Kidney (tissue), 14 donors: ENCODE data around the gene ELAVL2. TPM values are rescaled to one million over a fixed set of nuclear protein-coding genes. Genes with fewer than 3 reads are reported as not detected.

Experiments
- DNase-seq, 5 donors: peaks; one replicate each; pipeline ENCODE4 v3.0.0-alpha.2; 2013 to 2020
- FAIRE-seq: peaks from 2 replicates; lab custom pipeline; 2012; peaks lifted over from hg19 to GRCh38; lab: Jason Lieb, UNC
- H3K27ac ChIP-seq, 2 donors: one replicate each; pipeline ENCODE4 v1.7.0; 2013; ENCODE audit warnings: low read depth in 2 of 2, low read length in 2 of 2, inconsistent platforms in 1 of 2
- H3K27me3 ChIP-seq: one replicate; pipeline ENCODE4 v1.7.1; 2013; ENCODE audit warnings: low read length, inconsistent platforms; ENCODE audit not compliant: control insufficient read depth, insufficient read depth
- H3K36me3 ChIP-seq, 3 donors: one replicate each; pipeline versions ENCODE4 v1.7.0 to v1.7.1; 2013; ENCODE audit warnings: low read length in 3 of 3, control low read depth in 1 of 3, inconsistent platforms in 1 of 3; ENCODE audit not compliant: insufficient read depth in 3 of 3, control insufficient read depth in 2 of 3
- H3K4me1 ChIP-seq, 3 donors: one replicate each; pipeline versions ENCODE4 v1.7.0 to v1.7.1; 2013; ENCODE audit warnings: low read length in 3 of 3, inconsistent platforms in 1 of 3, low read depth in 1 of 3; ENCODE audit not compliant: control insufficient read depth in 2 of 3, insufficient read depth in 2 of 3
- H3K4me3 ChIP-seq, 3 donors: one replicate each; pipeline versions ENCODE4 v1.7.0 to v1.8.1; 2013; ENCODE audit warnings: low read length in 3 of 3, control low read depth in 1 of 3, inconsistent platforms in 1 of 3
- H3K9ac ChIP-seq, 3 donors: one replicate each; pipeline versions ENCODE4 v1.7.0 to v1.7.1; 2013; ENCODE audit warnings: low read length in 3 of 3, control low read depth in 1 of 3, inconsistent platforms in 1 of 3
- H3K9me3 ChIP-seq, 3 donors: one replicate each; pipeline versions ENCODE4 v1.7.0 to v1.7.1; 2013; ENCODE audit warnings: low read length in 3 of 3, control low read depth in 1 of 3, inconsistent platforms in 1 of 3; ENCODE audit not compliant: control insufficient read depth in 2 of 3, insufficient read depth in 1 of 3
- CTCF ChIP-seq: IDR thresholded peaks from 3 replicates; pipeline ENCODE4 v1.5.1; 2012; ENCODE audit warnings: mild to moderate bottlenecking, moderate library complexity, borderline replicate concordance; ENCODE audit not compliant: insufficient read depth; ENCODE audit errors: extremely low read depth
- intact Hi-C: fragments of 100-400 bp; cut with DNase I; formaldehyde crosslinking; loops from one replicate; pipeline ENCODE4 v1.11.1; 2022
- polyA plus RNA-seq: library from polyadenylated mRNA; stranded (reverse); fragments of 350-450 nt; fragmentation: Illumina TruSeq; extraction: RNeasy Lipid Tissue Mini Kit (QIAGEN cat#74804); gene quantifications from one replicate; pipeline ENCODE4 v1.2.3, GENCODE V29; 2014; ENCODE audit warnings: low read depth, low replicate concordance; ENCODE audit not compliant: insufficient read depth
- total RNA-seq: library from RNA; stranded (reverse); fragmentation: NEBNext Ultra II Directional; extraction: Animal tissue kit (Norgen Biotek cat#: 25700); gene quantifications from one replicate; pipeline ENCODE4 v1.2.1, GENCODE V29; 2021
- donor health status: control.
- donor health status: control.
- donor health status: control.
- donor health status: control.
- donor health status: control.
- donor health status: DM: yes; HTN: yes; CAD: no.
- donor health status: Normal renal cell carcinoma (clear cell type).

ELAVL2 gene
- total and polyA plus RNA-seq, 2 donors from 2014 or later = 0.19 to 0.35 TPM

DNA sequence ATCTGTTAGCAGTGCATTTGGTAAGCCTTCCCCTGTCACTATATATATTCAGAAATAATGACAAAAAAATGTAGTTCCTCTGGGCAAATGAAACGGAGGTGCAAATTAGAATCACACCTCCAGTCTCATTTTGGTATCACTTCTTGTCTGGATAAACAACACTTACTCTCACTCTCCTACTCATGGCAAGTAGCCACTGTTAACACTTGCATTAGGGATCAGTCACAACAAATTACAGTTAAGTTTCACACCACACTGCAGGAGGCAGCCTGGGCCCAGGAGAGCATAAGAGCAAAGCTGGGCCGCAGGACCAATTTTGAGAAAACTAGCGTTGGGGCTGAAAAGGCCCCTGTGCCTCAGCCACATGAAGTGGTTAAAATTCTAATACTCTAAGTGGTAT, 161.0 kb downstream of the ELAVL2 start:
- FAIRE-seq (no peak), DNase-seq (no peak)
- Histone ChIP-seq H3K27me3 (no peaks in the 10 kb centered on the region), H3K4me3 (no peak overlapping the region), H3K9me3 (no peaks in the 10 kb centered on the region), H3K36me3 (no peaks in the 10 kb centered on the region), H3K9ac (no peak overlapping the region), H3K27ac (no peak overlapping the region), H3K4me1 (no peaks in the 10 kb centered on the region)
- no peak for TF ChIP-seq CTCF
- intact Hi-C loops = no loop called here

- FAIRE-seq (no peak), DNase-seq (no peak)
- Histone ChIP-seq H3K9me3 (no peaks in the 10 kb centered on the region), H3K4me1 (no peaks in the 10 kb centered on the region), H3K27ac (no peak overlapping the region), H3K4me3 (no peak overlapping the region), H3K36me3 (no peaks in the 10 kb centered on the region), H3K9ac (no peak overlapping the region), H3K27me3 (no peaks in the 10 kb centered on the region)
- no peak for TF ChIP-seq CTCF
- intact Hi-C loops = no loop called here
Measured at GRCh38 chr9:23663946-23664345, 162.1 kb downstream of the ELAVL2 start.

DNA sequence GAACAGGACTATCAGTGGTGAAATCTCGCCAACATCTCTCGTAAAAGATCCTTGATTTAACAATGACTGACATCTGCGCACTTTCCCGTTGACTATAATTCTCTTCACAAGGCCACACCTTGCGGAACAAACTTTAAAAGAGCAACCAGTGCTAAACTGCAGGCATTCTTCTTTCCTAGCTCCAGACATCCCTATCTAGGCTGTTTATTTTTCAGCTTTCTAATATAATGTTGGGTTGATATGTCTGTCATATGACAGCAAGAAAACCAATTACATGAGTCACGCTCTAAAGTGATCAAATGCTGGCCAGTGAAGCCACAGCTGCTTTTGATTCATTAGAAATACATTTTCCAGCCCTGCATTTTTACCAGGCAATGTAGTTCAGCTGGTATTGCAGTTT, 162.5 kb downstream of the ELAVL2 start:
- no peaks in the 10 kb centered on the region for H3K27me3 ChIP-seq
- H3K4me1 ChIP-seq = no peaks in the 10 kb centered on the region
- no peak overlapping the region for H3K4me3 ChIP-seq
- no peak for TF ChIP-seq CTCF
- DNase-seq (no peak), FAIRE-seq (no peak)
- H3K36me3 ChIP-seq = no peaks in the 10 kb centered on the region
- no peaks in the 10 kb centered on the region for H3K9me3 ChIP-seq
- intact Hi-C loops = no loop called here
- no peak overlapping the region for H3K27ac ChIP-seq
- H3K9ac ChIP-seq = no peak overlapping the region

DNA sequence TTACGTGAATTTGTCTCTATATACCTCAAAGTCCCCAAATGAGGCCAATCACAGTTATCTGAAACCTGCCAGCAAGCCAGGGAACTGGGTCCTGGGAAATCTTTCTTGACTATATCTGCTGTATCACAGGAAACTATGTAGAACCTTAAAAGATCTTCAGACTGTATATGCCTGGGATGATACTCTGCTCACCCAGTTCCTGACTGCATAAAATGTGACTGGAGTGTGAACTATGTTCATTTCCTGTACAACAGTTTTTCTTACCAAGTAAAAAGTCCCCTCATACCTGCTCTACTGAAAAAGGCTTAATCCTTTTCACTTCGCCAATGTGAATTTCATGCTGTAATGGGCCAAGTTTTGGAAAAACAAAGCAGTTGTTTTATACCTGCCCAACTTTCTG, 162.9 kb downstream of the ELAVL2 start:
- Histone ChIP-seq H3K36me3 (no peaks in the 10 kb centered on the region), H3K9me3 (no peaks in the 10 kb centered on the region), H3K9ac (no peak overlapping the region), H3K27ac (no peak overlapping the region), H3K27me3 (no peaks in the 10 kb centered on the region), H3K4me3 (no peak overlapping the region), H3K4me1 (no peaks in the 10 kb centered on the region)
- intact Hi-C loops = no loop called here
- FAIRE-seq = no peak
- DNase-seq = no peak
- no peak for TF ChIP-seq CTCF
